Activated CD8-positive, alpha-beta memory T cell treated with anti-CD3 and anti-CD28 coated beads for 24 hours (primary cell): ENCODE results near the gene TKT.
A peak's percentile ranks its signal among the peaks of the same experiment; 100 is the strongest.

Source experiments
- DNase-seq: peaks from one replicate; pipeline ENCODE4 v3.0.0-alpha.2; 2020

TKT gene

GRCh38 chr3:53223541-53223966 is 32.3 kb downstream of the TKT start:
- DNase-seq, result no peak

DNA sequence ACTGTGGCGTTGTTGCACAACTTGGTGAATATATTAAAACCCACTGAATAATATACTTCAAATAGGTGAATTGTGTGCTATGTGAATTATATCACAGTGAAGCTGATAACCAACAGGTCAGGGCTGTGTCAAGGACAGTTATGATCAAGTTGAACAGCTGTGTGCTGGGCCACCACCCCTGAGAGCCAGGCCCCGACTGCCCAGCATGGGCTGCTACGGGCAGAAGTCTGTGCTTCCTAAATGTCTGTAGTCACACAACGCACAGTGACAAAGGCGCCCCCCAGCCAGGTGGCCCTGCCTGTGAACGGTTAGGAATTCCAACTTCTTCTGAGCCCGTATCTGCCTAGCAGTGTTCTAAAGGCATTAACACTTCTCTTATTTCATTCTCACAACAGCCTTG is 32.8 kb downstream of the TKT start:
- DNase-seq, result no peak

GRCh38 chr3:53222183-53222901 is 33.5 kb downstream of the TKT start:
- DNase-seq, result no peak

DNA sequence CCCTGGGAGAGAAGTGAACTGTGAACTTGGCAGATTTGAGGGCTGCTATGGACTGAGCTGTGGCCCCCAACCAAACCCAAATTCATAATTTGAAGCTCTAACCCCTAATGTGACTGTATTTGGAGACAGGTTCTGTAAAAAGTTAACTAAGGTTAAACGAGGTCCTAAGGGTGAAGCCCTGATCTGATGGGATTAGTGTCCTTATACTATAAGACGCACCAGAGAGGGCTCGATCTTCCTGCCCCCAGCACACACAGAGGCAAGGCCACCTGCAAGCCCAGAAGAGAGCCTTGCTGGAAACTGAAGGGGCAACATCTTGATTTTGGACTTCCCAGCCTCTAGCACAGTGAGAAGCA is 34.0 kb downstream of the TKT start:
- no peak for DNase-seq

GRCh38 chr3:53221345-53221744 is 34.5 kb downstream of the TKT start:
- no peak for DNase-seq

GRCh38 chr3:53219895-53220483 is 35.8 kb downstream of the TKT start:
- DNase-seq, result peak; percentile 89

DNA sequence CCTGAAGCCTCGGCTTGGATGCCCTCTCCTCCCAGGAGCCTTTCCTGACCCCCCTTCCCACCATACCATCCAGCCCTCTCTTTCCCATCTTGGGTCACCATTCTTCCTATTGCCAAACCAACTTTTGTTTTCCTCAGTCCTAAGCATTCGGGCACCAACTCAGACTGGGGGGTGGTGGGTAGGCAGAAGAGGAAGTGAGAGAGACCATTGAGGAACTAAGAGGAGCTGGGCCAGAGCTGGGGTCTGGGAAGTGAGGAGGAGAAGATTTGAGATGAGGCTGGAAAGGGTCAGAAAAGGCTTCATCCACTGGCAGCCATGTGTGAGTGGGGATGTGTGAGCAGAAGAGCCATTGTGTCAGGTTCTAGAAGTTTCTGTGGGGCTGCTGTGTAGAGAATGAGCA is 37.7 kb downstream of the TKT start:
- DNase-seq, result no peak

- DNase-seq, result no peak
These were observed 38.6 kb downstream of the TKT start for GRCh38 chr3:53217175-53217574.

DNA sequence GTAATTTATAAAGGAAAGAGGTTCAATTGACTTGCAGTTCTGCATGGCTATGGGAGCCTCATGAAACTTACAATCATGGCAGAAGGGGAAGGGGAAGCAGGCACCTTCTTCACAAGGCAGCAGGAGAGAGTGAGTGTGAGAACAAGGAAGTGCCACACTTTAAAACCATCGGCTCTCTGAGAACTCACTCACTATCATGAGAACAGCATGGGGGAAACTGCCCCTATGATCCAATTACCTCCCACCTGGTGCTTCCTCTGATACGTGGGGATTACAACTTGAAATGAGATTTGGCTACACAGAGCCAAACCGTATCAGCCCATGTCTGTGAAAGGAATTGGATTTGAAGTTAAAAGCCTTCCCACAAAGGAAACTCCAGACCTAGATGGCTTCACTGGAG is 39.1 kb downstream of the TKT start:
- no peak for DNase-seq

- DNase-seq, result no peak
These were observed 40.0 kb downstream of the TKT start for GRCh38 chr3:53215816-53216215.

GRCh38 chr3:53213276-53213675 is 42.5 kb downstream of the TKT start:
- no peak for DNase-seq

GRCh38 chr3:53211706-53212702 is 43.8 kb downstream of the TKT start:
- DNase-seq, result no peak

DNA sequence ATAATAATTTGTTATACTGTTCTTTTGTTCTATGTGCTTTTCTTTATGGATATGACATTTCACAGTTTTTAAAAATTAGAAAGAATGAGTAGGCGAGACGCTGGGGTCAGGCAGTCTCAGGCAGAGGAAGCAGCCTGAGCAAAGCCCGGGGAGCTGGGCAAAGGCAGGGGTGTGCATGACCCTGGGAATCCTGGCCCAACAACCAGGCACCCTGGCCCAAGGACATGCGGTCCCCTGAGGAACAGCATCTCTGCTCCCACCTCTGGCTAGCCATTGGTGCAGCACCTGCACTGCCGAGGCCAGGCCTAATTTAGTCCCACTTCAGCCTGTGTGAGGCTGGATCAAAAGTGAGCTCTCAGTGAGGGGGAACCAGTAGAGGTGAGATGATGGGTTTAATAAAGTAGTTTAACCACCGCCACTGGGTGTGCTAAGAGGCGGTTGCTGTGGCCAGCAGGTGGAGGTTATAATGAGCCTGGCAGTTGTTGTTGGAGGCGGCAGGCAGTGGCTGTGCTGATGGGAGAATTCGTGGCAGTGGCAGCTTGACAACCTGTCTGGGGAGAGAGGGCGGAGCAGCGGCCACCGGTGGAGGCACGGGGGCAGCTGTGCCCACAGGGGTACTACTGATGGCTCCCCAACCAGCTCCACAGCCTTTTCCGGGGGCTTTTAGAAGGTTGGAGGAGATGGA is 53.3 kb downstream of the TKT start:
- DNase-seq, result no peak

DNA sequence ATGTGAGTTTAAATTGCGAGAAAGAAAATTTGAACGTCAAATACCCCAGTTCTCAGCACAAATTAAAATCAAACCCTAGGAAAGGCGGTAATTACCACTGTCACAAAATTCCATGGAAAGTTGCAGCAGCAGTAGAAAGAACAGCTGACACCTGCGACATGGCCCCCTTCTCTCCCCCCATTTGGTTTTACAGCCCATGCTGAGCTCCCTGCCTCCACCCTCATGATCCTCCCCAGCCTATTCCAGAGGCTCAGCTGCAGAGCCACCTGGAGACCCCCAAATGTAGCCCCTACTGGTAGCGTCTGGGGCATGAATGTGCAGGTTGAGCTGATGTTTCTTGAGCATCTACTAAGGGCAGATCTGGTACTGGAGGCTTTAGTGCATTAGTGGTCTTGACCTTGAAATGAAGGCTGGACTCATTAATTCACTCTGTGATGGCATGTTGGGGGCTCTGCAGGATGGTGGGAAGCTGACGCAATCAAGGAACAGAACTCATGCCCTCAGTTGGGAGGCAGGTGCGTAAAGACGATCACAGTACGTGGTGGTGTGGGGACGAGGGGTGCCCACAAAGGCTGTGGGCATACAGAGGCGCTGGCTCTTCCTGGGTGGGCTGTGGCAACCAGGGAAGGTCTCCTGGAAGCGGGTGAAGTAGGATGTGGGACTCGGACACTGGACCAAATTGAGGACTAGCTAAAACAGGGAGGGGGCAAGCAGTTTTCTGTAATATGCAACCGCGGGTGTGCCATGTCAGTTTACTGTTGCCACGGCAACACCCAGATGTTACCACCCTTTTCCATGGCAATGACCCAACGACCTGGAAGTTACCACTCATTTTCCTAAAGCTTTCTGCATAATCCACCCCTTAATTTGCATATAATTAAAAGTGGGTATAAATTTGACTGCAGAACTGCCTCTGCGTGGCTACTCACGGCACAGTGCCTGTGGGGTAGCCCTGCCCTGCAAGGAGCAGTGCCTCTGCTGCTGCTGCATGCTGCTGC is 55.0 kb downstream of the TKT start:
- DNase-seq, result no peak

DNA sequence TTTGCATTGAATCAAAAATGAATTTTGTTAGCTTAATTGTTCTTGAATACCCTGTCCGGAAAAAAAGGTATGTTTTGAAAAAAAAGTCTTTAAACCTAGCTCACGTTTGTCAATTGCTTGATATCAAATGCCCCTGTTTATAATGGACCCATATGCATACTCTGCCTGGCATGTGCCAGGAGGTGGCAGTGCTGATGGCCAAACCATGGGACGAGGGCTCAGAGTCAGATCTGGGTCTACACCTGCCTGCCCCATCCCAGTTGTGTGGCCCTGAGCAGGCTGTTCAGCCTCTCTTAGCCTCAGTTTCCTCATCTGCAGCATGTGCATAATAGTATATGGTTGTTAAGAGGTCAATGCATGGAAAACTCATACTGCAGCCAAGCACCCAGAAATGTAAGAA is 56.0 kb downstream of the TKT start:
- DNase-seq, result no peak

DNA sequence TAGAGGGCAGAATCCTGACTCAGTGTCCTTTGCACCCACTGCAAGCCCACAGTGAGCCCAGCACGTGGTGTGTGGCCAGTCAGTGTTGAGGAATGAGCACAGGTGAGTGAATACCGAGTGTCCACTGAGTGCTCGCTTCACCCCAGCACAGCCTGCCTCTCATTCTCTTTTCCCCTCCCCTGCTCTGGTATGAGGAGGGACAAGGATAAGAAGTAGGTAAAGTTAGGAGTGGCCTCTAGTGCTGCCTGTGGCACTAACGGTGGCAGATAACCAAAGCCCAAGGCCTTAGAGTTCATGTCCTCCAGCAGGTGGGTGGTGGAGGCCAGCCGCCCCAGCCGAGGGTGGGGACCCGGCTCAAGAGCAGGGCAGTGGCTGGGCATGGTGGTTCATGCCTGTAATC is 56.8 kb downstream of the TKT start:
- no peak for DNase-seq

GRCh38 chr3:53198256-53198977 is 57.4 kb downstream of the TKT start:
- DNase-seq, result no peak

GRCh38 chr3:53196575-53197407 is 59.0 kb downstream of the TKT start:
- no peak for DNase-seq

- DNase-seq, result peak; percentile 89
These were observed 59.9 kb downstream of the TKT start for GRCh38 chr3:53195602-53196574.
